Brain microvascular endothelial cell (primary cell): ENCODE measurements around the gene IL5.

Experiments used
- DNase-seq: peaks from one replicate; pipeline ENCODE4 v3.0.0-alpha.2; 2020
- H3K27ac ChIP-seq: fragments of 250-450 bp; sonication (Bioruptor Pico); 2 replicates; pipeline ENCODE4 v1.5.1; 2020; ENCODE audit warnings: mild to moderate bottlenecking, moderate library complexity
- H3K27me3 ChIP-seq: fragments of 250-450 bp; sonication (Bioruptor Pico); replicated peaks from 2 replicates; pipeline ENCODE4 v1.5.1; 2020; ENCODE audit warnings: mild to moderate bottlenecking
- H3K36me3 ChIP-seq: fragments of 250-450 bp; sonication (Bioruptor Pico); replicated peaks from 2 replicates; pipeline ENCODE4 v1.5.1; 2020; ENCODE audit warnings: mild to moderate bottlenecking
- H3K4me3 ChIP-seq: 2 replicates; pipeline ENCODE4 v1.5.1; 2011; ENCODE audit warnings: low read depth, mild to moderate bottlenecking, control low read depth, low read length, moderate library complexity
- in situ Hi-C: cut with HindIII; loops from 2 replicates; pipeline ENCODE4 v1.10.0; 2017; ENCODE audit warnings: low sequenced_read_pairs, low pct_ligation_motif_present
- TF ChIP-seq, protein P1 (sequence below): IDR thresholded peaks from 2 replicates; pipeline ENCODE4 v1.5.1; 2011; ENCODE audit warnings: low read depth, mild to moderate bottlenecking, moderate library complexity, low read length, control low read depth, inconsistent platforms; ENCODE audit errors: missing control alignments

IL5 gene

DNA sequence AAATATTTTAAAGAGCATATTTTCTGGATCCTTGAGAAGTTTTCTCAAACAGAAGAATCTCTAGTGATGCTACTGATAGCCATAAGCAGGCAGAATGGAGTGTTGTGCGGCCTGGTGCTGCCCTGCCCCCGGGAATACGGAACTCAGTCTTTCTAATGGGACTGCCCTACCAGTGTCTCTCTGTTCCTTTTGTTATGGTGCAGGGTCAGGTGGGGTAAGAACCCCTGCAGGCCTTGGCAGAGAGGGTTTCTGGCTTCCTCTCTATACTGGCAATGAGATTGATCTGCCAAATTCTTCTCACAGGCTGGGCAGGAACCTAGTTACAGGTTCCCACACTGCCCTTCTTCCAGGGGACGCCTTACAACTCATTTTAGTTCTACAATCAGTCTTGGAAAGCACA, 2.6 kb downstream of the IL5 start:
- Histone ChIP-seq H3K27ac (no peak overlapping the region), H3K4me3 (no peak overlapping the region), H3K27me3 (peaks cover 6% of the 10 kb centered on the region), H3K36me3 (no peaks in the 10 kb centered on the region)
- in situ Hi-C loops = no loop called here
- TF ChIP-seq, protein P1, sequence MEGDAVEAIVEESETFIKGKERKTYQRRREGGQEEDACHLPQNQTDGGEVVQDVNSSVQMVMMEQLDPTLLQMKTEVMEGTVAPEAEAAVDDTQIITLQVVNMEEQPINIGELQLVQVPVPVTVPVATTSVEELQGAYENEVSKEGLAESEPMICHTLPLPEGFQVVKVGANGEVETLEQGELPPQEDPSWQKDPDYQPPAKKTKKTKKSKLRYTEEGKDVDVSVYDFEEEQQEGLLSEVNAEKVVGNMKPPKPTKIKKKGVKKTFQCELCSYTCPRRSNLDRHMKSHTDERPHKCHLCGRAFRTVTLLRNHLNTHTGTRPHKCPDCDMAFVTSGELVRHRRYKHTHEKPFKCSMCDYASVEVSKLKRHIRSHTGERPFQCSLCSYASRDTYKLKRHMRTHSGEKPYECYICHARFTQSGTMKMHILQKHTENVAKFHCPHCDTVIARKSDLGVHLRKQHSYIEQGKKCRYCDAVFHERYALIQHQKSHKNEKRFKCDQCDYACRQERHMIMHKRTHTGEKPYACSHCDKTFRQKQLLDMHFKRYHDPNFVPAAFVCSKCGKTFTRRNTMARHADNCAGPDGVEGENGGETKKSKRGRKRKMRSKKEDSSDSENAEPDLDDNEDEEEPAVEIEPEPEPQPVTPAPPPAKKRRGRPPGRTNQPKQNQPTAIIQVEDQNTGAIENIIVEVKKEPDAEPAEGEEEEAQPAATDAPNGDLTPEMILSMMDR = no peak
- no peak for DNase-seq

DNA sequence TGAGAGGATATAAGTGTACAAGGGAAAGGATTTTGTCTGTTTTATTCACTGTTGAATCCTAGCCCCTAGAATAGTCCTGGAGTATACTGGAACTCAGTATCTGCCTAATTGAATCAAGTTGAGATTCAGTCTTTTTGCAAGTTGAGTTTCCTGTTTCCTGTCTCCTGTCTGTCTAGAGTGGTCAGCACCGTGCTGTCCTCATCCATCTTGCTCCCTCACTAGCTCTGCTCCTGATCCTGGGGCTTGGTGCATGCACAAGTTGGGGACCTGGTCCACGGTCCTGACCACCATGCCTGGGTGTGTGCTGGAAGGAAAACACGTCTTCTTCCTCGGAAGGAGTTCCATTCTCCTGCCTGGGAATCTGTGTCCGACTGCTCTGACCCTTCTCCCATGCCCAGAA, 3.2 kb downstream of the IL5 start:
- no peak for DNase-seq
- Histone ChIP-seq H3K27me3 (peaks cover 8% of the 10 kb centered on the region), H3K36me3 (no peaks in the 10 kb centered on the region), H3K4me3 (no peak overlapping the region), H3K27ac (no peak overlapping the region)
- in situ Hi-C loops = no loop called here
- TF ChIP-seq, protein P1 = no peak

DNA sequence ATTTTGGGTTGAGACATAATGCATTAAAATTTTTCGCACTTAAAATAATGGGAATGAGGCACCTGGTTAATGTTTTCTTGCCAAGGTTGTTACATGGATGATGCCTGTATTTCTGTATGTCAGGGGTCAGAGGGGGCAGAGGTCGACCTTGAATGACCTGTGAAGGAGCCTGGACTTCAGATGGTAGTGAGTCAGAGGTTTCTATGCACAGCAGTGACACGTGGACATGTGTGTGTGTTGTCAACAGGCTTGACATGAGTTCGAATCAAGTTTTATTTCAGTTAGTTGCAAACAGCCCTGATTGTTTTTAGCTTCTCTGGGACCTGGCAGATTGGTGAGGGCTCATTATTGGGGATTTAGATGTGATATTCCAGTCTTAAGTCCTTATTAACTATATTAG, 3.6 kb downstream of the IL5 start:
- Histone ChIP-seq H3K4me3 (no peak overlapping the region), H3K36me3 (no peaks in the 10 kb centered on the region), H3K27ac (no peak overlapping the region), H3K27me3 (peaks cover 12% of the 10 kb centered on the region)
- no peak for DNase-seq
- TF ChIP-seq, protein P1 = no peak
- in situ Hi-C loops = no loop called here

DNA sequence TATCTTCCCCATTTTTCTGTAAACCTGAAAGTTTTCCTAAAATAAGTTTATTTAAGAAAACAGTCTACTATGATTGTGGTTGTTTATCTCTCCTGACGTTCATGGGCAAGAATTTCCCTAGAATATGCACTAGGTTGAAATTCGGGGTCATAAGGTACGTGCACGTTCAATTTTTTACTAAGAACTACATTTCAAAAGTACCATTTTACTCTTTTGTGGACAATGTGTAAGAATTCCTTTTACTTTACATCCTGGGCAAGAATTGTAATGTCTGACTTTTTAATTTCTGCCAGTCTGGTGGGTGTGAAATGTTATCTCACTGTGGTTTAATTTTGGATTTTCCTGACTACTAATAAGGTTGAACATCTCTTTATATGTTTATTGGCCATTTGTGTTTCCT, 12.4 kb downstream of the IL5 start:
- no peak for DNase-seq
- peaks cover 11% of the 10 kb centered on the region for H3K27me3 ChIP-seq
- no peak overlapping the region for H3K27ac ChIP-seq
- TF ChIP-seq, protein P1 = no peak
- in situ Hi-C loops = no loop called here
- no peaks in the 10 kb centered on the region for H3K36me3 ChIP-seq
- H3K4me3 ChIP-seq = no peak overlapping the region

DNA sequence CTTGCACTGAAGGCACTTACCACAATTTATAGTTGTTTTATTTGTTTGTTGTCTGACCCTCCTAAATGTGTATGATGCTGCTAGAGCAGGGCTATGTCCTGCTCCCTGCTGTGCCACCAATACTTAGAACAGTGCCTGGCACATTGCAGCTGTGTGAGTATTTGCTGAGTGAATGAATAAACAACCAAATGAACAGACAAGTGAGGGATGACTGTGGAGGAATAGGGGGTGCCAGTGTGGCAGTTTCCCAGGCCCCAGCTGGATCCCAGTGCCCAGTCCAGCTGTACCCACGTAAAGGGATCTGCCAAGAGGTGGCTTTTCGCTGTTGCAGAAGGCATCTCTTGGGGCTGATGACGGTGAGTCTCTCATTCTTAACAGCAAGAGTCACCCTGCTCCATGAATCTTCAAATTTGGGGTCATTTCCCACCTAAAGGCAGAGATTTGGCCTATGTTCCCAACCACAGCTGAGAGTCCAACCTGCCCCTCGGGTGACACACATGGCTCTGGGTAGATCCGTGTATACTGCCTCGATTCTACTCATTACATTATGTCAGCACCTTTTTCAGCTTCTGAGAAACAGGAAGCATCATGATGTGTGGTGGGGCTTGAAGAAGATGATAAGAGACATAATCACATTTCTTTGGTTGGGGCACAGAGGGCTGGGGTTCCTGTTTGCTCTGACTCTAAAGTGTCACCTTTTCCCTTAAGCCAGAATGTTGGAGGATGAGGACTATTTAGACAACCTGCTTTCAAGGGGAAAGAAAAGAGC, 14.3 kb downstream of the IL5 start:
- Histone ChIP-seq H3K27me3 (peaks cover 3% of the 10 kb centered on the region), H3K4me3 (no peak overlapping the region), H3K27ac (no peak overlapping the region), H3K36me3 (no peaks in the 10 kb centered on the region)
- DNase-seq = no peak
- in situ Hi-C loops = no loop called here
- TF ChIP-seq, protein P1 = no peak

DNA sequence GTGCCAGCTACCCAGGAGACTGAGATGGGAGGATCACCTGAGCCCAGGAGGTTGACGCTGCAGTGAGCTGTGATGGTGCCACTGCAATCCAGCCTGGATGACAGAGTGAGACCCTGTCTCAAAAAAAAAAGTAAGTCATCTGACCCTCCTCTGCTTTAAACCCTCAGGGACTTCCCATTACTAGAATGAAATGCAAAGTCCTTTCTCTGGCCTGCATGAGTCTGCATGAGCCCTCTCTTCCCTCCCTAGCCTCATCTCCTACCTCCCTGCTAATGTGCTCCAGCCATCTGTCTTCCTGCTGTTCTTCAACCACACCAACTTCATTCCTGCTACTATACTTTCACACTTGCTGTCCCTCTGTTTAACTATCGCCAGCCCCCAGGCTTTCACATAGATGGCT, 15.3 kb downstream of the IL5 start:
- no peaks in the 10 kb centered on the region for H3K36me3 ChIP-seq
- DNase-seq = no peak
- peaks cover 3% of the 10 kb centered on the region for H3K27me3 ChIP-seq
- H3K4me3 ChIP-seq = no peak overlapping the region
- H3K27ac ChIP-seq = no peak overlapping the region
- TF ChIP-seq, protein P1 = no peak
- in situ Hi-C loops = no loop called here
